AG04449 (cell line): ENCODE measurements around the gene PROX1.

Source experiments
- CTCF ChIA-PET: fragments of 350-600 bp; formaldehyde crosslinking; extraction: SDS; loops from one replicate; lab custom pipeline; 2021; ENCODE audit warnings: antibody characterized with exemption; lab: Yijun Ruan, JAX
- POLR2A ChIA-PET: fragments of 400-600, 350-600 bp; formaldehyde crosslinking; extraction: SDS; loops from one replicate; lab custom pipeline; 2020; ENCODE audit warnings: antibody characterized with exemption, inconsistent platforms; lab: Yijun Ruan, JAX
- DNase-seq: peaks from one replicate; pipeline ENCODE4 v3.0.0-alpha.2; 2010; ENCODE audit warnings: low read depth, low spot score
- H3K4me3 ChIP-seq: 2 replicates; pipeline ENCODE4 v1.5.1; 2011; ENCODE audit warnings: low read depth, mild to moderate bottlenecking, control low read depth, low read length
- CTCF ChIP-seq: IDR thresholded peaks from one replicate; pipeline ENCODE4 v1.5.1; 2011; ENCODE audit warnings: mild to moderate bottlenecking, moderate library complexity, low read length, control low read depth, inconsistent platforms; ENCODE audit not compliant: insufficient read depth; ENCODE audit errors: missing control alignments

Gene PROX1

GRCh38 chr1:213987927-213988506, at the start of gene PROX1:
TSS of gene PROX1 (plus strand) at chr1:213987973. CDS start at chr1:213996536, 8,563 bp downstream.
- no peak for TF ChIP-seq CTCF
- CTCF ChIA-PET: no interaction called here
- peak within 1 kb of the TSS; percentile 61 for H3K4me3 ChIP-seq
- POLR2A ChIA-PET: no interaction called here
- DNase-seq: no peak

GRCh38 chr1:213938776-213939175, 49.0 kb upstream of the PROX1 start:
- H3K4me3 ChIP-seq: no peak overlapping the region
- ChIA-PET CTCF (no interaction called here), POLR2A (no interaction called here)
- TF ChIP-seq CTCF: no peak
- no peak for DNase-seq

GRCh38 chr1:213939888-213940287, 47.9 kb upstream of the PROX1 start:
- no peak overlapping the region for H3K4me3 ChIP-seq
- TF ChIP-seq CTCF: no peak
- ChIA-PET POLR2A (no interaction called here), CTCF (no interaction called here)
- DNase-seq: no peak

GRCh38 chr1:213940947-213941346, 46.8 kb upstream of the PROX1 start:
- H3K4me3 ChIP-seq: no peak overlapping the region
- CTCF ChIA-PET: no interaction called here
- no peak for DNase-seq
- POLR2A ChIA-PET: no interaction called here
- no peak for TF ChIP-seq CTCF

- no peak overlapping the region for H3K4me3 ChIP-seq
- ChIA-PET POLR2A (no interaction called here), CTCF (no interaction called here)
- no peak for TF ChIP-seq CTCF
- no peak for DNase-seq
These were observed 45.7 kb upstream of the PROX1 start for GRCh38 chr1:213942061-213942460.

GRCh38 chr1:213947200-213947801, 40.5 kb upstream of the PROX1 start:
- ChIA-PET CTCF (no interaction called here), POLR2A (no interaction called here)
- H3K4me3 ChIP-seq: no peak overlapping the region
- DNase-seq: no peak
- TF ChIP-seq CTCF: no peak
